Right atrium auricular region (tissue), 2 donors: ENCODE measurements around the gene CEP72. TPM values are rescaled to one million over a fixed set of nuclear protein-coding genes. Genes with fewer than 3 reads are reported as not detected.

Source experiments
- DNase-seq: peaks from one replicate; pipeline ENCODE4 v3.0.0-alpha.2; 2019; ENCODE audit warnings: low spot score
- H3K27ac ChIP-seq, 2 donors: fragments of 200-600 bp; sonication (generic); 1 replicate in 1 of 2; 2 replicates in 1 of 2; pipeline ENCODE4 v1.5.1; 2016 to 2019
- H3K27me3 ChIP-seq, 2 donors: fragments of 200-600 bp; sonication (generic); one replicate each; pipeline versions ENCODE4 v1.5.1 to v1.6.0; 2017 to 2019
- H3K36me3 ChIP-seq: fragments of 200-600 bp; sonication (generic); one replicate; pipeline ENCODE4 v1.5.1; 2016
- H3K4me1 ChIP-seq, 2 donors: fragments of 200-600 bp; sonication (generic); one replicate each; pipeline versions ENCODE4 v1.5.1 to v1.6.0; 2017 to 2019
- H3K4me3 ChIP-seq, 2 donors: fragments of 200-600 bp; sonication (generic); 1 replicate in 1 of 2; 2 replicates in 1 of 2; pipeline ENCODE4 v1.5.1; 2017 to 2019; ENCODE audit warnings: mild to moderate bottlenecking in 1 of 2, moderate library complexity in 1 of 2
- H3K9me3 ChIP-seq, 2 donors: fragments of 200-600 bp; sonication (generic); one replicate each; pipeline ENCODE4 v1.5.1; 2019
- CTCF ChIP-seq, 2 donors: fragments of 200-600 bp; sonication (generic); IDR thresholded peaks; one replicate each; pipeline ENCODE4 v1.5.1; 2019; ENCODE audit warnings: antibody characterized with exemption in 2 of 2
- total RNA-seq, 2 donors: library from RNA; depleted of rRNA; stranded (reverse); fragments of >200 nt; gene quantifications; one replicate each; pipeline ENCODE4 v1.1.0, GENCODE V29; 2016

Gene CEP72
- total RNA-seq, 2 donors from 2014 or later = 0.41 to 1.0 TPM

DNA sequence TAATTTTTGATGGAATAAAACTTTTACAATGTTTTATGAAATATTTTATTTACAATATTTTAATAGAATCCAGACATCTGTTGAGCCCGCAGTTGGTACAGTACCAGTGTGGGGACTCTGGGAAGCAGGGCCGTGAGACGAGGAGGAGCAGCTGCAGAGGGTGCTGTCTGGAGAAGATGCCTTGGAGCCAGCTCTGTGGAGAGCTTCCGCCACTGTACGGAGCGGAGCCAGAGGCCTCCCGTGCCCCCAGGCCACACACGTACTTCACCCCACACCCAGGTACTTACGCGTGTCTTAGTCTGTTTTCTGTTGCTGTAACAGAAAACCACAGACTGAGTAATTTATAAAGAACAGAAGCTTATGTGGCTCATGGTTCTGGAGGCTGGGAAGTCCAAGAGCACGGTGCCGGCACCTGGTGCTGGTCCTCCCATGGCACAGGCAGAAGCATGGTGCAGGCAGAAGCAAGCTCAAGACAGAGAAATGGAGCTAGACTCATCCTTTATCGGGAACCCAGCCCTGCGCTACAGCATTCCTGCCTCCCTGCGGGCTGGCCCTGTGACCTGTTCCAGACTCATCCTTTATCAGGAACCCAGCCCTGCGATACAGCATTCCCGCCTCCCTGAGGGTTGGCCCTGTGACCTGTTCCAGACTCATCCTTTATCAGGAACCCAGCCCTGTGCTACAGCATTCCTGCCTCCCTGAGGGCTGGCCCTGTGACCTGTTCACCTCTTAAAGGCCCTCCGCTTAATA lies 23.3 kb downstream of the CEP72 start:
- H3K36me3 ChIP-seq = peaks cover 23% of the 10 kb centered on the region
- no peak for TF ChIP-seq CTCF (IDR thresholded peaks at IDR 0.05)
- no peak overlapping the region for H3K27ac ChIP-seq
- H3K4me1 ChIP-seq = no peaks in the 10 kb centered on the region
- no peak for DNase-seq
- no peak overlapping the region for H3K4me3 ChIP-seq
- no peaks in the 10 kb centered on the region for H3K27me3 ChIP-seq
- H3K9me3 ChIP-seq = peaks cover 0 to 6% of the 10 kb centered on the region in 2 donors

- no peak for TF ChIP-seq CTCF (IDR thresholded peaks at IDR 0.05)
- Histone ChIP-seq H3K36me3 (peaks cover 23% of the 10 kb centered on the region), H3K4me3 (no peak overlapping the region), H3K27me3 (no peaks in the 10 kb centered on the region), H3K27ac (no peak overlapping the region), H3K9me3 (peaks cover 0 to 6% of the 10 kb centered on the region in 2 donors), H3K4me1 (no peaks in the 10 kb centered on the region)
- no peak for DNase-seq
These were observed 24.8 kb downstream of the CEP72 start for GRCh38 chr5:636951-637350.

DNA sequence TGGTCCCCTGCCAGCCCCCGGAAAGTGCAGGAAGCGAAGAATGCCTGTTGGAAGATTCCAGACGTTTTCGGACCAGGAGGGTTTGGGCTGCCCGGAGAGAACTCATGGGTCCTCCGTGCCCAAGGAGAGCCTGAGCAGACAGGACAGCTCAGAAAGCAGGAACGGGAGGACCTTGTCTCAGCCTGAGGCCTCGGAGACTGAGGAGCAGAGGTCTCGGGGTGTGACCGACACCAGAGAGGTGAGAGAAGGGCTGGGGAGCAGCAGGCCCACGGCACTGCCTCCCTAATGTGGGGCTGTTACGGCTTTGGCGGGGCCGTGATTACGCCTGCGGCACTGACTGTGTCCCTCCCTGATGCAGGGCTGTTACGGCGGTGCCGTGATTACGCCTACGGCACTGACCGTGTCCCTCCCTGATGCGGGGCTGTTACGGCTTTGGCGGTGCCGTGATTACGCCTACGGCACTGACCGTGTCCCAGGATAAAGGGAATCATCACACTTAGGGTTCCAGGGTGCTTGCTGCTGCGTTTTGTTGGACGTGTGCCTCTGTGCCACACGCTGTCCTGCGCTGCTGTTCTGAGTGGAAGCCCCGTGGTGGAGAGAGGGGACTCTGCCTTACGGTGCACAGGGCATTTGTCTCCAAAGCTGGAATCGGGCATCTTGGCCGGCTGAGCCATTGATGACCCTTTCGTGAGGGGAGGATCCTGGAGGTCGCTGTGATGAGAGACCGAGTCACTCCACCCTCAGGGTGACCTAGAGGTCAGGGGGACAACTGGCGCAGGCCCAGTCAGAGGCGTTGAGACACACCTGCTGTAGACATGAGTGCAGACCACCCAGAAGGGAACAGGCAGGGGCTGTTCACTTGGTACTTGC lies 25.7 kb downstream of the CEP72 start:
- Histone ChIP-seq H3K36me3 (peaks cover 23% of the 10 kb centered on the region), H3K27ac (no peak overlapping the region), H3K4me3 (no peak overlapping the region), H3K27me3 (no peaks in the 10 kb centered on the region), H3K9me3 (peaks cover 0 to 6% of the 10 kb centered on the region in 2 donors), H3K4me1 (no peaks in the 10 kb centered on the region)
- TF ChIP-seq CTCF (IDR thresholded peaks at IDR 0.05) = no peak
- no peak for DNase-seq

DNA sequence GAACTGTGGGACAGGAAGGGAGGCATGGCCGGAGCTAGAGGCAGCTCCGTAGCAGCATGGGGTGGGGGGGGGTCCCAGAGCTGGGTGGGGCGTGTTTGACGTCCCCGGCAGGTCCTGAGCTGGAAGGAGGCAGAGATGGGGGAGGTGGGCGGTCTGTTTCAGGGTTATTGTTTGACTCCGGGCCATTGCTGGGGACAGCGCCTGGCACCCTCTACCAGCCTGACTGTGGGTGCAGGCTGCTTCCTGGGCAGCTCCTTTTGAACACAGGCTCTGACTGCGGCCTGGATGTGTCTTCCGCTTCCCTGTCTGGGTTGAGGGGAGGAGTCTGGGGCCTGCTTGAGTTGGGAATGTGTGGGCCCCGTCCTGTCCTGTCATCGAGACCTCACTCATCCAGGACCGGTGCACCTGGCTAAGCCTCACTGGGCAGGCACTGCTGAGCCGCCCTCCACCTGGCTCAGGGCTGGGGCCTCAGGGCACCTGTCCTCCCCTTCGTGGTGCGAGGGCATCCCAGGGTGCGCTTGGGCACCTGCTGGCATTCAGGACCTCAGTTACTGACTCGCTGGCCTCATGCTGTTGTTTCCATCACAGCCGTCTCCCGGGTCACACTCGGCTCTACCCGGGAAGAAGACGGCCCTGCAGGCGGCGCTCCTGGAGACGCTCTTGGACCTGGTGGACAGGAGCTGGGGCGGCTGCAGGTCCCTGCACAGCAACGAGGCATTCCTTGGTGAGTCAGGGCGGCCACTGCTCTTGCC lies 26.5 kb downstream of the CEP72 start:
- no peak for DNase-seq
- no peak for TF ChIP-seq CTCF (IDR thresholded peaks at IDR 0.05)
- no peaks in the 10 kb centered on the region for H3K4me1 ChIP-seq
- H3K9me3 ChIP-seq = peaks cover 0 to 6% of the 10 kb centered on the region in 2 donors
- no peak overlapping the region for H3K4me3 ChIP-seq
- H3K36me3 ChIP-seq = peaks cover 23% of the 10 kb centered on the region
- H3K27me3 ChIP-seq = no peaks in the 10 kb centered on the region
- no peak overlapping the region for H3K27ac ChIP-seq

GRCh38 chr5:639253-639530 lies 27.1 kb downstream of the CEP72 start:
- Histone ChIP-seq H3K9me3 (peaks cover 0 to 6% of the 10 kb centered on the region in 2 donors), H3K36me3 (peaks cover 23% of the 10 kb centered on the region), H3K27ac (no peak overlapping the region), H3K4me3 (no peak overlapping the region), H3K27me3 (no peaks in the 10 kb centered on the region), H3K4me1 (no peaks in the 10 kb centered on the region)
- no peak for DNase-seq
- TF ChIP-seq CTCF (IDR thresholded peaks at IDR 0.05) = no peak
